ENCODE data around the gene PEX5L. TPM values are rescaled to one million over a fixed set of nuclear protein-coding genes. Genes with fewer than 3 reads are reported as not detected.

PEX5L gene
- total RNA-seq, 2 donors from 2014 or later: 4.2 to 13.2 TPM

DNA sequence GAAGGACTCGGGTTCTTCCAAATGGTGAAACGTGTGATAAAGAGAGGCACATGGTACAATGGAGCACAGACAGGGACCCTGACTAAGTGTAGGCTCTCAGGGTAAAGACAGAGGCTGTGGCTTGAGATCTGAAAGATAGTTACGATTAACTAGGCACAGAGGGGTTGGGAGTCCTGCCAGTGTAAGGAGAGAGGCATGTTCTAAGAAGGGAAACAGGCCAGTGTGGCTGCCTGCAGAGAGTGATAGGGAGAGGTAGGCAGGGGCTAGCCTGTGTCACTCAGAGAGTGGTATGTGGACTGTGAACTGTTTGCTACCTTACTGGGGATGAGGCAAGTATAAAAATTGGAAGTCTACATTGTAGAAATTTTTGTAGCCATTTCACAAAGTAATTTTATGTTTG lies 109.5 kb downstream of the PEX5L start:
- no peak for ATAC-seq
- no peaks in the 10 kb centered on the region for H3K9me3 ChIP-seq
- DNase-seq: no peak
- TF ChIP-seq, protein P1, sequence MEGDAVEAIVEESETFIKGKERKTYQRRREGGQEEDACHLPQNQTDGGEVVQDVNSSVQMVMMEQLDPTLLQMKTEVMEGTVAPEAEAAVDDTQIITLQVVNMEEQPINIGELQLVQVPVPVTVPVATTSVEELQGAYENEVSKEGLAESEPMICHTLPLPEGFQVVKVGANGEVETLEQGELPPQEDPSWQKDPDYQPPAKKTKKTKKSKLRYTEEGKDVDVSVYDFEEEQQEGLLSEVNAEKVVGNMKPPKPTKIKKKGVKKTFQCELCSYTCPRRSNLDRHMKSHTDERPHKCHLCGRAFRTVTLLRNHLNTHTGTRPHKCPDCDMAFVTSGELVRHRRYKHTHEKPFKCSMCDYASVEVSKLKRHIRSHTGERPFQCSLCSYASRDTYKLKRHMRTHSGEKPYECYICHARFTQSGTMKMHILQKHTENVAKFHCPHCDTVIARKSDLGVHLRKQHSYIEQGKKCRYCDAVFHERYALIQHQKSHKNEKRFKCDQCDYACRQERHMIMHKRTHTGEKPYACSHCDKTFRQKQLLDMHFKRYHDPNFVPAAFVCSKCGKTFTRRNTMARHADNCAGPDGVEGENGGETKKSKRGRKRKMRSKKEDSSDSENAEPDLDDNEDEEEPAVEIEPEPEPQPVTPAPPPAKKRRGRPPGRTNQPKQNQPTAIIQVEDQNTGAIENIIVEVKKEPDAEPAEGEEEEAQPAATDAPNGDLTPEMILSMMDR (IDR thresholded peaks at IDR 0.05): no peak
- no peak for TF ChIP-seq POLR2A (IDR thresholded peaks at IDR 0.05)
- H3K4me3 ChIP-seq: no peak overlapping the region
- H3K36me3 ChIP-seq (replicated peaks in 1 of 2; ENCODE audit: insufficient read depth in 1 of 2, low read depth in 2 of 2): no peaks in the 10 kb centered on the region
- no peaks in the 10 kb centered on the region for H3K4me1 ChIP-seq
- intact Hi-C loops (cut with DNase I): loop anchor here (10.0 kb wide), 1 partner anchor 658 kb away; no protein-coding TSS in a partner anchor
- 82 to 84% methylated on average over 3 of the region's 3 CpGs for WGBS, 2 donors
- H3K27me3 ChIP-seq: no peaks in the 10 kb centered on the region
- no peak overlapping the region for H3K27ac ChIP-seq

DNA sequence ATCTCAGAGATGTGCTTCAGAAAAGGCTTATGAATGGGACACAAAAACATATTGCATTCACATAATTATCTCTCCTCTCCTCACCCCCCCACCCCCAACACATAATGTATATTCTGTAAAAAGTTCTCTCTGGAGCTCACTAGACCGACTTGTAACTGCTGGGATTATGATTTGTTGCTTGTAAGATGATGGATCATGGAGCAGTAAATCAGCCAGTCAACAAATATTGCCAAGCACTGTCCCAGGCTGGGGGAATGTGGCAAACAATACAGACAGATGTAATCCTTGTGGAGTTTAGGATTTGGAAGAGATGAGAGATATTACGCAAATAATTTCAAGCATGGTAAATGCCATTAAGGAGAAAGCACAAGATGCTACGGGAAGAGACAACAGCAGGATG lies 114.8 kb downstream of the PEX5L start:
- intact Hi-C loops (cut with DNase I): loop anchor here (10.0 kb wide), 1 partner anchor 663 kb away; no protein-coding TSS in a partner anchor
- Histone ChIP-seq H3K36me3 (replicated peaks in 1 of 2; ENCODE audit: insufficient read depth in 1 of 2, low read depth in 2 of 2) (no peaks in the 10 kb centered on the region), H3K4me3 (no peak overlapping the region), H3K9me3 (no peaks in the 10 kb centered on the region), H3K27ac (no peak overlapping the region), H3K27me3 (no peaks in the 10 kb centered on the region), H3K4me1 (no peaks in the 10 kb centered on the region)
- no peak for ATAC-seq
- no peak for DNase-seq
- 77 to 89% methylated on average over 3 of the region's 3 CpGs for WGBS, 2 donors
- no peak for TF ChIP-seq POLR2A (IDR thresholded peaks at IDR 0.05)
- TF ChIP-seq, protein P1 (IDR thresholded peaks at IDR 0.05): no peak

DNA sequence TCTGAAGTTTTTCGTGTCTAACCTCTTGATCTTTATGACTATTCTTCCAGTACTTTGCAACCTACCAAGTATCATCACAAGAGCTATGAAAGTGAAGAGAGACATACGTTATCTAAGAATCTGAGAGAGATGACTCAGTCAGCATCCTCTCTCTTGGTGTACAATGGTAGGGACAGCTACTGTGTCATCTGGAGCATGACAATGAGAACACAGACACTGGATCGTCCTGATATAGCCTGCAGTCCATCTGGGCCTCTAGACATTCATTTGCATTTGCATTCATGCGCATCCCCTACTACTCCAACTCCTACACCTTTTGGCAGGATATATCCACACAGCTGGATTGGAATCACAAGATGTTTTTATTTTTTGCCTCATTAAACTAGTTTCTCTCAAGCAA lies 115.2 kb downstream of the PEX5L start:
- no peaks in the 10 kb centered on the region for H3K4me1 ChIP-seq
- H3K9me3 ChIP-seq: no peaks in the 10 kb centered on the region
- no peak overlapping the region for H3K27ac ChIP-seq
- ATAC-seq (no peak), DNase-seq (no peak)
- TF ChIP-seq, protein P1 (IDR thresholded peaks at IDR 0.05): no peak
- no peak for TF ChIP-seq POLR2A (IDR thresholded peaks at IDR 0.05)
- no peak overlapping the region for H3K4me3 ChIP-seq
- no peaks in the 10 kb centered on the region for H3K27me3 ChIP-seq
- intact Hi-C loops (cut with DNase I): loop anchor here (10.0 kb wide), 1 partner anchor 663 kb away; no protein-coding TSS in a partner anchor
- 81 to 90% methylated on average over 4 of the region's 4 CpGs for WGBS, 2 donors
- H3K36me3 ChIP-seq (replicated peaks in 1 of 2; ENCODE audit: insufficient read depth in 1 of 2, low read depth in 2 of 2): no peaks in the 10 kb centered on the region

DNA sequence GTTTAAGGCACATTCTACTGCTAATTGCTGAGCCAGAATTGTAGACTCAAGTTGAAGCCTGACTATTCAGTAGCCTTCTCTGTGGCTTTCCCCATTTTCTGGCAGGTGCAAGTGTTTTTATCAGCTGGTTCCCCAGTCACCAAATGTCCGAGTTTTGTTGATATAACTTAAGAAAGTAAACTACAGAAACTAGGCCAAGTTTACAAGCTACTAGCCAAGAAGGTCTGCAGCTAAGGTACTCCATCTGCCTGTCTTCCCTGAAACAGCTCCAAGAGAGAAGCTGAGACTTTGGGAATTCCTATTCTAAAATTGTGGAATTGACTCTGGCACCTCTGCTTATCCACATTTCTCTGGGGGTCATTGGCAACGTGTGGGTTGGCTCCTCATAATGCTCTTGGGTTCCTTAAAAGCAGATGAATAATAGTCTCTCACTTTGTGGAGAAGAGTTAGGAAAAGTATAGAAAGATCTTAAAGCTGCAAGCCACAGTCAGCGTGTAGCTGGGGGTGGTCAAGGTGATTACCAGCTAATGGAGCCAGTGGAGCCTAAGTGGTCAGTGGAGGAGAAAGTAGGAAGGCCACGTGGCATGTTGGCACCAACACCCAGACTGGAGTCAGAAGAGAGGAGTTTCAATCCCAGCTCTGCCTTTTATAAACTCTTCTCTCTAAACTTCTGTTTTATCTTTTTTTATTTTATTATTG lies 128.8 kb downstream of the PEX5L start:
- H3K27me3 ChIP-seq: no peaks in the 10 kb centered on the region
- TF ChIP-seq POLR2A (IDR thresholded peaks at IDR 0.05): no peak
- TF ChIP-seq, protein P1 (IDR thresholded peaks at IDR 0.05): peak in 3 of 7 experiments; percentile 12 to 31 (median 24)
- intact Hi-C loops (cut with DNase I): no loop called here
- no peak overlapping the region for H3K4me3 ChIP-seq
- ATAC-seq (peak; percentile 91), DNase-seq (peak; percentile 43 to 76 (median 60))
- H3K4me1 ChIP-seq: peaks cover 19% of the 10 kb centered on the region
- H3K9me3 ChIP-seq: no peaks in the 10 kb centered on the region
- WGBS, 2 donors: 26 to 30% methylated on average over 4 of the region's 4 CpGs
- no peaks in the 10 kb centered on the region for H3K36me3 ChIP-seq (replicated peaks in 1 of 2; ENCODE audit: insufficient read depth in 1 of 2, low read depth in 2 of 2)
- H3K27ac ChIP-seq: peak overlapping the region in 3 of 4 donors; percentile 31 to 67 (median 55)

DNA sequence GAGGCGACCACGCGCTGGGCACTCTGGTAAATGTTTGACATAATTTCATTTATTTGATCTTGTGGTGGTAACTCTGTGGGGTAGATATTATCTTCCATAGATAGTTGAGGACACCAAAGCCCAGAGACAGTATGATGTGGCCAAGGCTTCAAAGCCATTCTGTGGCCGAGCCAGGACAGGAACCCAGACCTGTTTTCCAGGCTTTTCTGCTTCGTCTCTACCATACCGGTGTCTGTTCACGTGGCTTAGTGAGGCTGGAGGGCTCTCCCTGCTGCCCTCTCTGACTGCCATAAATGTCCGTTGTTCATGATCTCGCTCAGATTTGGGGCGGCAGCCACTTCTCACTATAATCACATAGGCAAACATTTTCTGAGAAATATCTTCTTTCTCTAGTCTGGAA lies 134.7 kb downstream of the PEX5L start:
- no peak overlapping the region for H3K4me3 ChIP-seq
- no peaks in the 10 kb centered on the region for H3K9me3 ChIP-seq
- H3K36me3 ChIP-seq (replicated peaks in 1 of 2; ENCODE audit: insufficient read depth in 1 of 2, low read depth in 2 of 2): no peaks in the 10 kb centered on the region
- 52 to 70% methylated on average over 10 of the region's 10 CpGs for WGBS, 2 donors
- no peak overlapping the region for H3K27ac ChIP-seq
- no peaks in the 10 kb centered on the region for H3K27me3 ChIP-seq
- ATAC-seq (no peak), DNase-seq (no peak)
- intact Hi-C loops (cut with DNase I): no loop called here
- peaks cover under 1% of the 10 kb centered on the region for H3K4me1 ChIP-seq
- no peak for TF ChIP-seq POLR2A (IDR thresholded peaks at IDR 0.05)
- TF ChIP-seq, protein P1 (IDR thresholded peaks at IDR 0.05): no peak
